Hepatocyte (in vitro differentiated cells): Measurements from ENCODE around the gene LRRC10. TPM values are rescaled to one million over a fixed set of nuclear protein-coding genes. Genes with fewer than 3 reads are reported as not detected.

Experiments used
- DNase-seq: peaks from one replicate; pipeline ENCODE4 v3.0.0-alpha.2; 2016; ENCODE audit warnings: low spot score
- H2AFZ ChIP-seq: fragments of 200-600 bp; sonication (generic); 2 replicates; pipeline ENCODE4 v1.6.0; 2016; ENCODE audit warnings: antibody characterized with exemption, mild to moderate bottlenecking
- H3K27ac ChIP-seq: fragments of 200-600 bp; sonication (generic); 2 replicates; pipeline ENCODE4 v1.5.1; 2016; ENCODE audit warnings: mild to moderate bottlenecking
- H3K27me3 ChIP-seq: fragments of 200-600 bp; sonication (generic); 2 replicates; pipeline ENCODE4 v1.6.1; 2016
- H3K36me3 ChIP-seq: fragments of 200-600 bp; sonication (generic); replicated peaks from 2 replicates; pipeline ENCODE4 v1.5.1; 2016; ENCODE audit warnings: low read depth; ENCODE audit not compliant: insufficient read depth
- H3K4me1 ChIP-seq: fragments of 200-600 bp; sonication (generic); 2 replicates; pipeline ENCODE4 v1.5.1; 2016; ENCODE audit warnings: mild to moderate bottlenecking, moderate library complexity; ENCODE audit not compliant: insufficient read depth
- H3K4me2 ChIP-seq: fragments of 200-600 bp; sonication (generic); 2 replicates; pipeline ENCODE4 v1.6.0; 2016
- H3K4me3 ChIP-seq: fragments of 200-600 bp; sonication (generic); 2 replicates; pipeline ENCODE4 v1.5.1; 2016; ENCODE audit warnings: mild to moderate bottlenecking
- H3K79me2 ChIP-seq: fragments of 200-600 bp; sonication (generic); 2 replicates; pipeline ENCODE4 v1.6.0; 2017; ENCODE audit warnings: mild to moderate bottlenecking
- H3K9me2 ChIP-seq: fragments of 200-600 bp; sonication (generic); replicated peaks from 2 replicates; pipeline ENCODE4 v1.6.0; 2017; ENCODE audit warnings: mild to moderate bottlenecking; ENCODE audit not compliant: insufficient read depth
- H3K9me3 ChIP-seq: fragments of 200-600 bp; sonication (generic); 2 replicates; pipeline ENCODE4 v1.5.1; 2016; ENCODE audit warnings: low read depth, mild to moderate bottlenecking
- H4K20me1 ChIP-seq: fragments of 200-600 bp; sonication (generic); 2 replicates; pipeline ENCODE4 v1.6.0; 2016; ENCODE audit warnings: mild to moderate bottlenecking; ENCODE audit not compliant: insufficient read depth, poor library complexity, severe bottlenecking
- EZH2 ChIP-seq: fragments of 200-600 bp; sonication (generic); IDR thresholded peaks from 2 replicates; pipeline ENCODE4 v1.6.1; 2016; ENCODE audit warnings: antibody characterized with exemption, mild to moderate bottlenecking, borderline replicate concordance
- EZH2phosphoT487 ChIP-seq: fragments of 200-600 bp; sonication (generic); IDR thresholded peaks from one replicate; pipeline ENCODE4 v1.6.1; 2018; ENCODE audit warnings: antibody characterized with exemption, mild to moderate bottlenecking, low read depth, moderate library complexity; ENCODE audit not compliant: unreplicated experiment, severe bottlenecking
- WGBS: methylation state at CpG from one replicate; pipeline ENCODE4 v1.1.6; 2016; ENCODE audit warnings: low lambda C conversion rate; ENCODE audit errors: missing lambda C conversion rate; 5-methylcytosine and 5-hydroxymethylcytosine counted together
- polyA plus RNA-seq: library from polyadenylated mRNA; unstranded; fragments of >200 nt; fragmentation: Nextera tagmentation; extraction: Ambion mirVana; gene quantifications from 2 replicates; pipeline ENCODE4 v1.2.1, GENCODE V29; 2016
- total RNA-seq: library from RNA; depleted of rRNA; stranded (reverse); fragments of >200 nt; gene quantifications from 2 replicates; pipeline ENCODE4 v1.2.3, GENCODE V29; 2014
- TF ChIP-seq, protein P1 (sequence below): fragments of 200-600 bp; sonication (generic); IDR thresholded peaks from 2 replicates; pipeline ENCODE4 v1.5.1; 2016; ENCODE audit warnings: antibody characterized with exemption, mild to moderate bottlenecking; ENCODE audit not compliant: poor library complexity

Gene LRRC10
- total RNA-seq = not detected in 2 replicates
- not detected in 2 replicates for polyA plus RNA-seq

DNA sequence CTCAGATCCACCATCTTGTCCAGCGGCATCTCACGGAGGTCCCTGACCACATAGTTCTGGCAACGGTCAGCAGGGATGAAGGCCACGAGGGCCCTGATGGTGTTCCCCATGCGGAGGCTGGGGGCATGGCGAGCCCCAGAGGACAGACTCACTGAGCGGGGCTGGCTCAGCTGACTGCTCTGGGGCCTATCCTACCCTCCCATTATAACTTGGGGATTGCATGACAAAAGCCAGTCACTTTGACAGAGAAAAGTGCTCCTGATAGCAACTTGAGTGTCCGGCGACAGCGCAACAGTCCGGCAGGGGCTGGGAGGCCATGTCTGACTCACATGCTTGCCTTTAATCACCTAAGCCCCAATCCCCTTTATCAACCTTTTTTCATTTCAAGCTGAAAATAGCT lies at the start of gene LRRC10:
Gene LRRC10, minus strand, starts transcription at position 179 of the 400 bp plus-strand sequence. Its CDS starts 69 bp downstream, at position 110.
- WGBS = 85% methylated on average over 11 of the region's 11 CpGs
- Histone ChIP-seq H4K20me1 (no peaks in the 10 kb centered on the region), H2AFZ (no peak within 1 kb of the TSS), H3K79me2 (no peaks in the 10 kb centered on the region), H3K36me3 (no peaks in the 10 kb centered on the region), H3K9me2 (no peaks in the 10 kb centered on the region), H3K4me1 (no peaks in the 10 kb centered on the region), H3K9me3 (no peaks in the 10 kb centered on the region), H3K27me3 (no peaks in the 10 kb centered on the region), H3K4me2 (no peak within 1 kb of the TSS), H3K27ac (no peak within 1 kb of the TSS), H3K4me3 (no peak within 1 kb of the TSS)
- DNase-seq = no peak
- TF ChIP-seq EZH2phosphoT487 (no peak), EZH2 (no peak)
- TF ChIP-seq, protein P1, sequence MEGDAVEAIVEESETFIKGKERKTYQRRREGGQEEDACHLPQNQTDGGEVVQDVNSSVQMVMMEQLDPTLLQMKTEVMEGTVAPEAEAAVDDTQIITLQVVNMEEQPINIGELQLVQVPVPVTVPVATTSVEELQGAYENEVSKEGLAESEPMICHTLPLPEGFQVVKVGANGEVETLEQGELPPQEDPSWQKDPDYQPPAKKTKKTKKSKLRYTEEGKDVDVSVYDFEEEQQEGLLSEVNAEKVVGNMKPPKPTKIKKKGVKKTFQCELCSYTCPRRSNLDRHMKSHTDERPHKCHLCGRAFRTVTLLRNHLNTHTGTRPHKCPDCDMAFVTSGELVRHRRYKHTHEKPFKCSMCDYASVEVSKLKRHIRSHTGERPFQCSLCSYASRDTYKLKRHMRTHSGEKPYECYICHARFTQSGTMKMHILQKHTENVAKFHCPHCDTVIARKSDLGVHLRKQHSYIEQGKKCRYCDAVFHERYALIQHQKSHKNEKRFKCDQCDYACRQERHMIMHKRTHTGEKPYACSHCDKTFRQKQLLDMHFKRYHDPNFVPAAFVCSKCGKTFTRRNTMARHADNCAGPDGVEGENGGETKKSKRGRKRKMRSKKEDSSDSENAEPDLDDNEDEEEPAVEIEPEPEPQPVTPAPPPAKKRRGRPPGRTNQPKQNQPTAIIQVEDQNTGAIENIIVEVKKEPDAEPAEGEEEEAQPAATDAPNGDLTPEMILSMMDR = no peak

- H3K4me1 ChIP-seq = peaks cover 7% of the 10 kb centered on the region
- H4K20me1 ChIP-seq = no peaks in the 10 kb centered on the region
- H3K27ac ChIP-seq = no peak overlapping the region
- WGBS = 88% methylated on average over 1 of the region's 1 CpG
- no peak for DNase-seq
- no peak overlapping the region for H3K4me2 ChIP-seq
- H3K4me3 ChIP-seq = no peak overlapping the region
- no peak overlapping the region for H2AFZ ChIP-seq
- H3K27me3 ChIP-seq = no peaks in the 10 kb centered on the region
- TF ChIP-seq, protein P1 = no peak
- no peak for TF ChIP-seq EZH2phosphoT487
- no peaks in the 10 kb centered on the region for H3K9me2 ChIP-seq
- no peaks in the 10 kb centered on the region for H3K79me2 ChIP-seq
- H3K9me3 ChIP-seq = no peaks in the 10 kb centered on the region
- H3K36me3 ChIP-seq = no peaks in the 10 kb centered on the region
These were observed 49.6 kb upstream of the LRRC10 start for GRCh38 chr12:69660164-69660863.

DNA sequence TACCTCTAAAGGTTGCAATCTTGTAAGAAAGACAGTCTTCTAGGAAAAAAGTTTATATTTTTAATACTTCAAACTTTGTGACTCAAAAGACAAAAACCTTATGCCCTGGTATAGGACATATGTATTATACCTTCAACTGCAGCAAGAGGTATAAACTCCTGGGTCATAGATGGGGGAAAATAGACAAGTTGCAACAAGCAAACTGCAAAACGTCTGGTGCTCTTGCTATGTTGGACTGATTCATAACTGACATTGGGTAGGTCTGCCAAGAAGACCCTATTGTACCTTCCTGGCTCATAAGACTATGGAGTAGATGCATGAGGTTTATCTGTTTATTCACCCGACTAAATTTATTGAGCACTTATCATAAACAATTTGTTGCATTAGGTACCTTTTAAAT lies 47.5 kb upstream of the LRRC10 start:
- no peak overlapping the region for H3K27ac ChIP-seq
- no peaks in the 10 kb centered on the region for H3K79me2 ChIP-seq
- no peaks in the 10 kb centered on the region for H3K9me2 ChIP-seq
- no peaks in the 10 kb centered on the region for H3K27me3 ChIP-seq
- H2AFZ ChIP-seq = no peak overlapping the region
- no peaks in the 10 kb centered on the region for H3K9me3 ChIP-seq
- H3K36me3 ChIP-seq = no peaks in the 10 kb centered on the region
- H4K20me1 ChIP-seq = no peaks in the 10 kb centered on the region
- no peak for DNase-seq
- H3K4me2 ChIP-seq = no peak overlapping the region
- WGBS = 72% methylated on average over 2 of the region's 2 CpGs
- TF ChIP-seq EZH2 (no peak), EZH2phosphoT487 (no peak)
- TF ChIP-seq, protein P1 = no peak
- no peak overlapping the region for H3K4me3 ChIP-seq
- peaks cover 11% of the 10 kb centered on the region for H3K4me1 ChIP-seq
